C4-2B (cell line): ENCODE data around the gene WDR4.
"Not testable (repeated sequence)": the region's sequence is repeated elsewhere in the genome, so short reads cannot be mapped to it uniquely, and the experiment has no call there.

ENCODE experiments used
- ZFX ChIP-seq: fragments of 450-650 bp; IDR thresholded peaks from 2 replicates; pipeline ENCODE4 v1.6.1; 2017
- TF ChIP-seq, protein P1 (sequence below): fragments of 450-650 bp; conservative IDR thresholded peaks from 2 replicates; pipeline ENCODE4 v1.5.1; 2017; ENCODE audit warnings: mild to moderate bottlenecking

GRCh38 chr21:42807293-42807895 lies 71.9 kb downstream of the WDR4 start:
- TF ChIP-seq, protein P1, sequence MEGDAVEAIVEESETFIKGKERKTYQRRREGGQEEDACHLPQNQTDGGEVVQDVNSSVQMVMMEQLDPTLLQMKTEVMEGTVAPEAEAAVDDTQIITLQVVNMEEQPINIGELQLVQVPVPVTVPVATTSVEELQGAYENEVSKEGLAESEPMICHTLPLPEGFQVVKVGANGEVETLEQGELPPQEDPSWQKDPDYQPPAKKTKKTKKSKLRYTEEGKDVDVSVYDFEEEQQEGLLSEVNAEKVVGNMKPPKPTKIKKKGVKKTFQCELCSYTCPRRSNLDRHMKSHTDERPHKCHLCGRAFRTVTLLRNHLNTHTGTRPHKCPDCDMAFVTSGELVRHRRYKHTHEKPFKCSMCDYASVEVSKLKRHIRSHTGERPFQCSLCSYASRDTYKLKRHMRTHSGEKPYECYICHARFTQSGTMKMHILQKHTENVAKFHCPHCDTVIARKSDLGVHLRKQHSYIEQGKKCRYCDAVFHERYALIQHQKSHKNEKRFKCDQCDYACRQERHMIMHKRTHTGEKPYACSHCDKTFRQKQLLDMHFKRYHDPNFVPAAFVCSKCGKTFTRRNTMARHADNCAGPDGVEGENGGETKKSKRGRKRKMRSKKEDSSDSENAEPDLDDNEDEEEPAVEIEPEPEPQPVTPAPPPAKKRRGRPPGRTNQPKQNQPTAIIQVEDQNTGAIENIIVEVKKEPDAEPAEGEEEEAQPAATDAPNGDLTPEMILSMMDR, result not testable (repeated sequence)
- not testable (repeated sequence) for TF ChIP-seq ZFX
